ENCODE results near the gene PITPNC1. TPM values are rescaled to one million over a fixed set of nuclear protein-coding genes. Genes with fewer than 3 reads are reported as not detected.

PITPNC1 gene
- polyA plus RNA-seq, 1 of the 3 experiments (the other 2 are of a cell fraction) = 18.4 TPM

DNA sequence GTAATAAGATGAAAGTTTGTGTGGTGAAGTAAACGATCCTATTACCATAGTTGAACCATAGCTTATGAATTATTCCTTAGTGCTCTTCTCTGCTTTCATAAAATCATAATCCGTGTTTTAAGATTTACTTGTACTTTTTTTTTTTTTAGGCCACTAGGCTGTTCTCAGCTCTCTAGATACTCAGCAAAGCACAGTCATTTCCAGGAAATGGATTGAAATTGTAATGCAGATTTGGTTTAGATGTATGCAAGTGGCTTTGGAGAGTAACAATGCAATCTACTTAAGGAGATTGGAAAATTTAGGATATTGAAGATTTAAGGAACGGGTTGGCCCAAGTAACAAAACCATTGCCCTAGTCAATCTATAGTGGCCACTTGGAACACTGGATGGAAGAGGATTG lies 125.1 kb downstream of the PITPNC1 start:
- Histone ChIP-seq H3K79me2 (ENCODE audit: insufficient read depth) (peaks cover 11% of the 10 kb centered on the region), H3K4me1 (ENCODE audit: control insufficient read depth in 1 of 2, insufficient read depth in 2 of 2, low read depth in 1 of 2, low read length in 1 of 2) (no peaks in the 10 kb centered on the region; a peak in 1 of 4 replicates), H4K20me1 (ENCODE audit: insufficient read depth) (no peaks in the 10 kb centered on the region), H2AFZ (ENCODE audit: low read depth) (no peak overlapping the region), H3K36me3 (replicated peaks in 1 of 2; ENCODE audit: control insufficient read depth in 1 of 2, insufficient read depth in 2 of 2, low read length in 1 of 2) (no peaks in the 10 kb centered on the region), H3K9me2 (no peaks in the 10 kb centered on the region), H3K27me3 (ENCODE audit: insufficient read depth) (no peaks in the 10 kb centered on the region), H3K4me2 (no peak overlapping the region), H3K4me3 (ENCODE audit: low read depth in 2 of 2, low read length in 1 of 2) (no peak overlapping the region), H3F3A (replicated peaks; ENCODE audit: insufficient read depth) (peaks cover 4% of the 10 kb centered on the region), H3K9ac (no peak overlapping the region), H3K27ac (ENCODE audit: low read depth in 2 of 2, low read length in 1 of 2) (no peak overlapping the region), H3K9me3 (no peaks in the 10 kb centered on the region)
- POLR2A ChIA-PET = no interaction called here
- DNase-seq = no peak
- TF ChIP-seq, protein P1, sequence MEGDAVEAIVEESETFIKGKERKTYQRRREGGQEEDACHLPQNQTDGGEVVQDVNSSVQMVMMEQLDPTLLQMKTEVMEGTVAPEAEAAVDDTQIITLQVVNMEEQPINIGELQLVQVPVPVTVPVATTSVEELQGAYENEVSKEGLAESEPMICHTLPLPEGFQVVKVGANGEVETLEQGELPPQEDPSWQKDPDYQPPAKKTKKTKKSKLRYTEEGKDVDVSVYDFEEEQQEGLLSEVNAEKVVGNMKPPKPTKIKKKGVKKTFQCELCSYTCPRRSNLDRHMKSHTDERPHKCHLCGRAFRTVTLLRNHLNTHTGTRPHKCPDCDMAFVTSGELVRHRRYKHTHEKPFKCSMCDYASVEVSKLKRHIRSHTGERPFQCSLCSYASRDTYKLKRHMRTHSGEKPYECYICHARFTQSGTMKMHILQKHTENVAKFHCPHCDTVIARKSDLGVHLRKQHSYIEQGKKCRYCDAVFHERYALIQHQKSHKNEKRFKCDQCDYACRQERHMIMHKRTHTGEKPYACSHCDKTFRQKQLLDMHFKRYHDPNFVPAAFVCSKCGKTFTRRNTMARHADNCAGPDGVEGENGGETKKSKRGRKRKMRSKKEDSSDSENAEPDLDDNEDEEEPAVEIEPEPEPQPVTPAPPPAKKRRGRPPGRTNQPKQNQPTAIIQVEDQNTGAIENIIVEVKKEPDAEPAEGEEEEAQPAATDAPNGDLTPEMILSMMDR (IDR thresholded peaks at IDR 0.05) = no peak
- TF ChIP-seq SIN3A (IDR thresholded peaks at IDR 0.05; ENCODE audit: borderline replicate concordance, low read depth, low read length) = no peak
- CTCF ChIA-PET = interaction anchor here (0.7 to 1.3 kb wide), 3 partner anchors 123 to 188 kb away, joined by 3 to 4 read pairs (median 3); no protein-coding TSS in a partner anchor
- WGBS (ENCODE audit: low lambda C conversion rate) = 97% methylated on average over 3 of the region's 3 CpGs

DNA sequence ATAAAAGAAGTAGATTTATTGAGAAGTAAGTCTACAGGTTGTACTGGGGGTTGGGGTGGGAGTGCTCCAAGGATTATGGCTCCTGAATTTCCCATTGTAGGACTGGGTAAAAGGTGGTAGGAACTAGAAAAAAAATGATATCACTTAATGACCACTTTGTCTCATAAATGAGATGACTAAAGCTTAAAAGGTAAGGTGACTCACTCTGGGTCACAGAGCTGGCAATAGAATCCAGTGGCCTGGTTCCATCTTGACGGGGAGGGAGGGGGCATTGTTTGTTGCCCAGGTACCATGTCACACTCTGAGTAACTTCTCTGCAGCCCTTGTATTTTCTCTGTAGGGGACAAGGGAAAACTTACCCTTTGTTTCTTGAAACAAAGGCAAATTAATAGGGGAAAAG lies 126.1 kb downstream of the PITPNC1 start:
- no peak for DNase-seq

More for the DNA sequence above, 126.1 kb downstream of the PITPNC1 start:
- Histone ChIP-seq H3K4me3 (ENCODE audit: low read depth in 2 of 2, low read length in 1 of 2) (no peak overlapping the region), H3K9me2 (no peaks in the 10 kb centered on the region), H3K4me1 (ENCODE audit: control insufficient read depth in 1 of 2, insufficient read depth in 2 of 2, low read depth in 1 of 2, low read length in 1 of 2) (no peaks in the 10 kb centered on the region; a peak in 1 of 4 replicates), H4K20me1 (ENCODE audit: insufficient read depth) (no peaks in the 10 kb centered on the region), H3K27ac (ENCODE audit: low read depth in 2 of 2, low read length in 1 of 2) (0 out of 4 replicates have a peak overlapping the region, but pooled peaks of 1 of the 2 experiments have one; percentile 11), H3K36me3 (replicated peaks in 1 of 2; ENCODE audit: control insufficient read depth in 1 of 2, insufficient read depth in 2 of 2, low read length in 1 of 2) (no peaks in the 10 kb centered on the region), H3K9me3 (no peaks in the 10 kb centered on the region), H3K27me3 (ENCODE audit: insufficient read depth) (no peaks in the 10 kb centered on the region), H3K9ac (no peak overlapping the region), H3F3A (replicated peaks; ENCODE audit: insufficient read depth) (peaks cover 4% of the 10 kb centered on the region), H3K4me2 (no peak overlapping the region), H3K79me2 (ENCODE audit: insufficient read depth) (peaks cover 11% of the 10 kb centered on the region; the same call in 1 of the 2 replicates), H2AFZ (ENCODE audit: low read depth) (no peak overlapping the region)
- TF ChIP-seq, protein P2, sequence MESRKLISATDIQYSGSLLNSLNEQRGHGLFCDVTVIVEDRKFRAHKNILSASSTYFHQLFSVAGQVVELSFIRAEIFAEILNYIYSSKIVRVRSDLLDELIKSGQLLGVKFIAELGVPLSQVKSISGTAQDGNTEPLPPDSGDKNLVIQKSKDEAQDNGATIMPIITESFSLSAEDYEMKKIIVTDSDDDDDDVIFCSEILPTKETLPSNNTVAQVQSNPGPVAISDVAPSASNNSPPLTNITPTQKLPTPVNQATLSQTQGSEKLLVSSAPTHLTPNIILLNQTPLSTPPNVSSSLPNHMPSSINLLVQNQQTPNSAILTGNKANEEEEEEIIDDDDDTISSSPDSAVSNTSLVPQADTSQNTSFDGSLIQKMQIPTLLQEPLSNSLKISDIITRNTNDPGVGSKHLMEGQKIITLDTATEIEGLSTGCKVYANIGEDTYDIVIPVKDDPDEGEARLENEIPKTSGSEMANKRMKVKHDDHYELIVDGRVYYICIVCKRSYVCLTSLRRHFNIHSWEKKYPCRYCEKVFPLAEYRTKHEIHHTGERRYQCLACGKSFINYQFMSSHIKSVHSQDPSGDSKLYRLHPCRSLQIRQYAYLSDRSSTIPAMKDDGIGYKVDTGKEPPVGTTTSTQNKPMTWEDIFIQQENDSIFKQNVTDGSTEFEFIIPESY (IDR thresholded peaks at IDR 0.05; ENCODE audit: borderline replicate concordance, low read depth) = no peak
- TF ChIP-seq, protein P1 (IDR thresholded peaks at IDR 0.05) = no peak
- TF ChIP-seq EP300 (IDR thresholded peaks at IDR 0.05; ENCODE audit: borderline replicate concordance in 1 of 2, low read depth in 1 of 2, low read length in 1 of 2) = peak in 1 of 2 experiments; percentile 41; a peak in 1 of 4 replicates
- TF ChIP-seq MEF2A (IDR thresholded peaks at IDR 0.05; ENCODE audit: borderline replicate concordance, low read depth) = no peak
- peak; percentile 61; the same call in 1 of the 2 replicates for TF ChIP-seq NFIC (IDR thresholded peaks at IDR 0.05; ENCODE audit: borderline replicate concordance)
- TF ChIP-seq TCF12 (IDR thresholded peaks at IDR 0.05) = peak; percentile 56; the same call in 1 of the 2 replicates
- TF ChIP-seq EZH2phosphoT487 (IDR thresholded peaks at IDR 0.05; ENCODE audit: borderline replicate concordance, low read depth) = no peak
- TF ChIP-seq JUND (IDR thresholded peaks at IDR 0.05) = peak; percentile 50
- TF ChIP-seq FOXJ3 (CRISPR knock-in tag; IDR thresholded peaks at IDR 0.05) = no peak
- TF ChIP-seq, protein P3, sequence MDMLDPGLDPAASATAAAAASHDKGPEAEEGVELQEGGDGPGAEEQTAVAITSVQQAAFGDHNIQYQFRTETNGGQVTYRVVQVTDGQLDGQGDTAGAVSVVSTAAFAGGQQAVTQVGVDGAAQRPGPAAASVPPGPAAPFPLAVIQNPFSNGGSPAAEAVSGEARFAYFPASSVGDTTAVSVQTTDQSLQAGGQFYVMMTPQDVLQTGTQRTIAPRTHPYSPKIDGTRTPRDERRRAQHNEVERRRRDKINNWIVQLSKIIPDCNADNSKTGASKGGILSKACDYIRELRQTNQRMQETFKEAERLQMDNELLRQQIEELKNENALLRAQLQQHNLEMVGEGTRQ (IDR thresholded peaks at IDR 0.05; ENCODE audit: borderline replicate concordance, low read depth, low read length) = no peak
- TF ChIP-seq GABPA (IDR thresholded peaks at IDR 0.05; ENCODE audit: low read depth) = no peak
- TF ChIP-seq, protein P4, sequence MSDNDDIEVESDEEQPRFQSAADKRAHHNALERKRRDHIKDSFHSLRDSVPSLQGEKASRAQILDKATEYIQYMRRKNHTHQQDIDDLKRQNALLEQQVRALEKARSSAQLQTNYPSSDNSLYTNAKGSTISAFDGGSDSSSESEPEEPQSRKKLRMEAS (IDR thresholded peaks at IDR 0.05; ENCODE audit: low read depth) = no peak
- TF ChIP-seq FOSL2 (IDR thresholded peaks at IDR 0.05; ENCODE audit: borderline replicate concordance, low read depth) = peak; percentile 74
- TF ChIP-seq TEAD4 (IDR thresholded peaks at IDR 0.05; ENCODE audit: borderline replicate concordance, insufficient read depth) = no peak
- ChIA-PET CTCF (no interaction called here), POLR2A (no interaction called here)
- 17% methylated on average over 1 of the region's 1 CpG for WGBS (ENCODE audit: low lambda C conversion rate)
